CD4-positive, alpha-beta memory T cell (primary cell): Measurements from ENCODE around the gene ACAA2. TPM values are rescaled to one million over a fixed set of nuclear protein-coding genes. Genes with fewer than 3 reads are reported as not detected.
A peak's percentile ranks its signal among the peaks of the same experiment; 100 is the strongest.

ENCODE experiments used
- CTCF ChIA-PET: fragments of 350-600 bp; sonication (Branson Sonifier 250); formaldehyde crosslinking; loops from one replicate; lab custom pipeline; 2021; ENCODE audit warnings: inconsistent platforms; ENCODE audit not compliant: partially characterized antibody; lab: Charles Lee
- POLR2A ChIA-PET: fragments of 350-600 bp; sonication (Branson Sonifier 250); formaldehyde crosslinking; loops from one replicate; lab custom pipeline; 2021; ENCODE audit not compliant: partially characterized antibody; lab: Charles Lee
- DNase-seq, 5 donors: peaks; one replicate each; pipeline versions ENCODE4 v3.0.0 to v3.0.0-alpha.2; 2020 to 2022; ENCODE audit warnings: mixed read lengths in 1 of 5
- H3K27ac ChIP-seq: one replicate; pipeline ENCODE4 v1.7.0; 2013; ENCODE audit warnings: low read depth, low read length
- H3K27me3 ChIP-seq: 2 replicates; pipeline ENCODE4 v1.7.0; 2013; ENCODE audit warnings: mild to moderate bottlenecking, low read length, moderate library complexity; ENCODE audit not compliant: insufficient read depth
- H3K36me3 ChIP-seq: 2 replicates; pipeline ENCODE4 v1.7.0; 2013; ENCODE audit warnings: mild to moderate bottlenecking, low read length, moderate library complexity; ENCODE audit not compliant: insufficient read depth
- H3K4me1 ChIP-seq: 2 replicates; pipeline ENCODE4 v1.7.0; 2013; ENCODE audit warnings: mild to moderate bottlenecking, low read length, moderate library complexity; ENCODE audit not compliant: insufficient read depth
- H3K4me3 ChIP-seq, 2 donors: one replicate each; pipeline ENCODE4 v1.7.0; 2013; ENCODE audit warnings: low read length in 2 of 2, mild to moderate bottlenecking in 1 of 2
- H3K9me3 ChIP-seq, 2 donors: one replicate each; pipeline ENCODE4 v1.7.0; 2013; ENCODE audit warnings: low read length in 2 of 2, control low read depth in 1 of 2; ENCODE audit not compliant: control insufficient read depth in 1 of 2
- H3K27ac Mint-ChIP-seq, 7 donors: one replicate each; pipeline ENCODE4 v1.8.0; 2020 to 2021; ENCODE audit warnings: mixed read lengths in 7 of 7, mild to moderate bottlenecking in 6 of 7, inconsistent platforms in 3 of 7, moderate library complexity in 3 of 7
- H3K27me3 Mint-ChIP-seq, 2 donors: one replicate each; pipeline ENCODE4 v1.8.0; 2020 to 2021; ENCODE audit warnings: mixed read lengths in 2 of 2
- H3K36me3 Mint-ChIP-seq, 2 donors: one replicate each; pipeline ENCODE4 v1.8.0; 2020 to 2021; ENCODE audit warnings: mixed read lengths in 2 of 2, inconsistent platforms in 1 of 2, mild to moderate bottlenecking in 1 of 2
- H3K4me1 Mint-ChIP-seq, 4 donors: one replicate each; pipeline ENCODE4 v1.8.0; 2020 to 2021; ENCODE audit warnings: mixed read lengths in 4 of 4, mild to moderate bottlenecking in 1 of 4
- H3K4me3 Mint-ChIP-seq, 8 donors: one replicate each; pipeline ENCODE4 v1.8.0; 2020 to 2021; ENCODE audit warnings: mixed read lengths in 8 of 8, mild to moderate bottlenecking in 7 of 8, moderate library complexity in 6 of 8, inconsistent platforms in 3 of 8
- H3K9me3 Mint-ChIP-seq, 8 donors: one replicate each; pipeline ENCODE4 v1.8.0; 2020 to 2021; ENCODE audit warnings: mixed read lengths in 8 of 8, mild to moderate bottlenecking in 5 of 8, inconsistent platforms in 3 of 8, moderate library complexity in 1 of 8
- intact Hi-C: fragments of 100-400 bp; cut with micrococcal nuclease; formaldehyde crosslinking; loops from one replicate; pipeline ENCODE4 v1.15.1; 2023
- polyA plus RNA-seq, 2 donors: library from polyadenylated mRNA; unstranded; fragments of 300-500 nt; fragmentation: Illumina TruSeq; gene quantifications; one replicate each; pipeline ENCODE4 v1.2.3, GENCODE V29; 2021
- total RNA-seq, 2 experiments: library from RNA; stranded (reverse); gene quantifications; one replicate each; pipeline ENCODE4 v1.2.3, GENCODE V29; 2021

Gene ACAA2, protein sequence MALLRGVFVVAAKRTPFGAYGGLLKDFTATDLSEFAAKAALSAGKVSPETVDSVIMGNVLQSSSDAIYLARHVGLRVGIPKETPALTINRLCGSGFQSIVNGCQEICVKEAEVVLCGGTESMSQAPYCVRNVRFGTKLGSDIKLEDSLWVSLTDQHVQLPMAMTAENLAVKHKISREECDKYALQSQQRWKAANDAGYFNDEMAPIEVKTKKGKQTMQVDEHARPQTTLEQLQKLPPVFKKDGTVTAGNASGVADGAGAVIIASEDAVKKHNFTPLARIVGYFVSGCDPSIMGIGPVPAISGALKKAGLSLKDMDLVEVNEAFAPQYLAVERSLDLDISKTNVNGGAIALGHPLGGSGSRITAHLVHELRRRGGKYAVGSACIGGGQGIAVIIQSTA
- total RNA-seq (10 to 100 TPM; 21.8 to 23.8 TPM), polyA plus RNA-seq (100 to 1,000 TPM in 1 of 2 donors, 10 to 100 TPM in 1; 64.4 to 150 TPM)

DNA sequence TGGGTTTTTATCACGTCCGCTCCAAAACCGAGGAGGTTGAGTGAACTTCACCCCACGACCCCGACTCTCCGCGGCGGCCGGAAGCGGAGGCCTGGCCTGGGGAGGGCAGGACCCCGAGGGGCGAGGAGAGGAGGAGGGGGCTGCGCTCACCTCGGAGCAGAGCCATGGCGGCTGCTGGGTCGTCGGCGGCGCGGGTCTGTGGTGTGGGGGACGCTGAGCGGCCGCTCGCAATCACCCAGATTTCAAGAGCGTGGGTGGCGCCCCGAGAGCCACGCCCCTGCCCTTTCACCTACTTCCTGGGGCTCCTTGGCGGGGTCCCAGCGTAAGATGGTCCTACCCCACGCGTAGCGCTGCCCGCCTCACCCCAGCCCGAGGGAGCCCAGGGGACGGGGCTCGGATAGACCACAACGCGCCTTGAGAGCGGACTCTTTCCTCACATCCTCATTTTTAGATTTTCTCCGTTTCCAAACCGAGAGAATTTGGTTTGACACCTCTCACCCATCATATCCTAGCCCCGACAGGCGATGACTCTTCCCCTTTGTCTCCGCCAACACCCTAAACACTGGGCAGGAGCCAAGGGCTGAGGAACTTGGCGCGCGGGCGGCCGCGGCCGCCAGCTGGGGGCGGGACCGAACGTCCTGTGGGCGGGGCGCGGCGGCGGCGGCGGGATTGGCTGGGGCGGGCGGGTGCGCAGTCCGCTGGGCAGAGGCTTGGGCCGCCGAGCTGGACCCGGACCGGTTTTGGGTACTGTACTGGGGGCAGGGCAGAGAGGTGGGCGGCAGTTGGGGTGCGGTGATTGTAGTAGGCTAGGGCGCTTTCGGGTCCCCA, at the start of gene ACAA2:
Gene ACAA2 (minus strand): TSS at position 215 of the 828 bp plus-strand sequence. CDS start 49 bp downstream, at position 166.
- CTCF ChIA-PET = interaction anchor here (1.1 to 2.0 kb wide), 2 partner anchors 9 to 43 kb away, joined by 3 to 9 read pairs; no protein-coding TSS in a partner anchor

DNA sequence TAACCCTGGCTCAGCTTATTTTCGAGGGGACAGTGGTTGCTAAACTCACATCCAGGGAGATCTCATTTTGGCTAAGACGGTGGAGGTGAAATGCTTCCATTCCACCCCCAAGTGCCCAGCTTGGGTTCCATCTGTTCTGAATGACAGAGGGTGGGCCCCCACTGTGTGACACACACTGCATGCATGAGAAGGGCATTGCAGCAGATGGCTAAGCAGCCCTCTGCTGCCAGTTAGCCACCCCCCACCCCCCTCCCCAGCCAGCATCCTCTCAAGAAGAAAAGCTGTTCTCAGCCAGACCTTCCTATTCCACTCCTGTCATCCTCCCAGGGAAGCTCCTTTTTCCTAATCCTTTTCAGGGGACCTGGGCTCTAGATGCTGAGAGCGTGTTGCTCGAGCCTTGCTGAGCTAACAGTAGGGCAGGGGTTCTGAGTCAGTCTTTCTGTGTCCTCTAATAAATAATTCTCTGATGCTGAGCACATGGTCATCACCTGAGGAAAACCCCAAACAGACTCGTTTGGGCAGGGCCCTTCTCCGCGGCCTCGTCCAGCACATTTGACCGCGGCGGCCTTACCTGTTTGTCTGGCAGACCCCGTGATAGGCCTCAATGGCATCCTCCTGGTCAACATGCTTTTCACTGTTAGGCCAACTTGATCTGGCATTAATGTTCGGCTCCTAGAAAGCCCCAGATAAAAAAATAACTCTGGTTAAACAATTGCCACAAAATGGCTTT, 49.5 kb upstream of the ACAA2 start:
- no peak for DNase-seq
- ChIA-PET CTCF (interaction anchor here (1.0 to 10.7 kb wide), 5 partner anchors 10 to 349 kb away, joined by 3 to 287 read pairs (median 4); no protein-coding TSS in a partner anchor), POLR2A (no interaction called here)
- H3K9me3 Mint-ChIP-seq = no peaks in the 10 kb centered on the region
- H3K4me1 Mint-ChIP-seq = no peaks in the 10 kb centered on the region
- H3K27me3 Mint-ChIP-seq = peaks cover 7 to 9% of the 10 kb centered on the region in 2 donors
- intact Hi-C loops = no loop called here
- Histone ChIP-seq H3K4me3 (no peak overlapping the region), H3K27ac (no peak overlapping the region), H3K9me3 (no peaks in the 10 kb centered on the region), H3K36me3 (no peaks in the 10 kb centered on the region), H3K4me1 (no peaks in the 10 kb centered on the region), H3K27me3 (no peaks in the 10 kb centered on the region)
- H3K4me3 Mint-ChIP-seq = no peak overlapping the region
- H3K27ac Mint-ChIP-seq = no peak overlapping the region
- H3K36me3 Mint-ChIP-seq = no peaks in the 10 kb centered on the region

More for the DNA sequence above, at the start of gene ACAA2:
- H3K27ac ChIP-seq = peak within 1 kb of the TSS; percentile 80
- H3K4me3 Mint-ChIP-seq = peak within 1 kb of the TSS; percentile 95 to 100 (median 96)
- H3K4me1 ChIP-seq = peaks cover 51% of the 10 kb centered on the region
- no peaks in the 10 kb centered on the region for H3K9me3 ChIP-seq
- POLR2A ChIA-PET = interaction anchor here (0.6 to 1.9 kb wide), 10 partner anchors 9 to 468 kb away, joined by 3 to 13 read pairs (median 3); partner anchors contain the start of genes C18orf32 and CFAP53
- peaks cover 2 to 18% (median 11%) of the 10 kb centered on the region in 8 donors for H3K9me3 Mint-ChIP-seq
- peaks cover 17 to 19% of the 10 kb centered on the region in 2 donors for H3K36me3 Mint-ChIP-seq
- peak within 1 kb of the TSS; percentile 88 to 90 for H3K4me3 ChIP-seq
- DNase-seq = peak; percentile 68 to 84 (median 70)
- no peaks in the 10 kb centered on the region for H3K27me3 Mint-ChIP-seq
- H3K36me3 ChIP-seq = no peaks in the 10 kb centered on the region
- H3K27me3 ChIP-seq = no peaks in the 10 kb centered on the region
- intact Hi-C loops = loop anchor here (1.0 to 10.0 kb wide), 6 partner anchors 27 to 1381 kb away; partner anchors contain the start of genes CXXC1, MEX3C and RPL17
- H3K27ac Mint-ChIP-seq = peak within 1 kb of the TSS; percentile 91 to 99 (median 97)
- peaks cover 39 to 69% (median 53%) of the 10 kb centered on the region in 4 donors for H3K4me1 Mint-ChIP-seq

DNA sequence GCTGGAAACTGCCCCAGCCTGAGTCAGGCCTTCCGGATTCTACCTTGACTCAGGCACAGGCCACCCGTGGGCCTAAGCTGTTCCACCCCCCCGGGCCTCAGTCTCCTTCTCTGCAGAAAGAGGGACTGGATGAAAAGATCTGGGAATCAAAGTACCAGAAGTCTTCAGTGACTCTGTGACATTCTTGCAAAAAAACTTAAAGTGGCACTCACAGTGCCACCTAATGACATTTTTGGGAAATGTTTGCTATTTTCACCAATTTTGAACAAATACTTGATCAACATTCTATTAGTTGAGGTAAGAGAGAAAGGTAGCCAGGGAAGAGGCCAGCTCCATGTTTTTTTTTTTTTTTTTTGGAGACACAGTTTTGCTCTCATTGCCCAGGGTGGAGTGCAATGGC, 48.3 kb upstream of the ACAA2 start:
- POLR2A ChIA-PET = no interaction called here
- intact Hi-C loops = no loop called here
- no peak overlapping the region for H3K27ac Mint-ChIP-seq
- H3K36me3 Mint-ChIP-seq = no peaks in the 10 kb centered on the region
- CTCF ChIA-PET = interaction anchor here (0.7 to 10.7 kb wide), 18 partner anchors 9 to 1187 kb away, joined by 3 to 287 read pairs (median 4); no protein-coding TSS in a partner anchor
- H3K27me3 ChIP-seq = no peaks in the 10 kb centered on the region
- DNase-seq = peak in 4 of 5 donors; percentile 6 to 26 (median 14)
- no peaks in the 10 kb centered on the region for H3K4me1 ChIP-seq
- H3K36me3 ChIP-seq = no peaks in the 10 kb centered on the region
- no peak overlapping the region for H3K4me3 ChIP-seq
- H3K9me3 ChIP-seq = no peaks in the 10 kb centered on the region
- no peak overlapping the region for H3K27ac ChIP-seq
- no peaks in the 10 kb centered on the region for H3K9me3 Mint-ChIP-seq
- no peaks in the 10 kb centered on the region for H3K4me1 Mint-ChIP-seq
- no peak overlapping the region for H3K4me3 Mint-ChIP-seq
- H3K27me3 Mint-ChIP-seq = peaks cover 7 to 8% of the 10 kb centered on the region in 2 donors

DNA sequence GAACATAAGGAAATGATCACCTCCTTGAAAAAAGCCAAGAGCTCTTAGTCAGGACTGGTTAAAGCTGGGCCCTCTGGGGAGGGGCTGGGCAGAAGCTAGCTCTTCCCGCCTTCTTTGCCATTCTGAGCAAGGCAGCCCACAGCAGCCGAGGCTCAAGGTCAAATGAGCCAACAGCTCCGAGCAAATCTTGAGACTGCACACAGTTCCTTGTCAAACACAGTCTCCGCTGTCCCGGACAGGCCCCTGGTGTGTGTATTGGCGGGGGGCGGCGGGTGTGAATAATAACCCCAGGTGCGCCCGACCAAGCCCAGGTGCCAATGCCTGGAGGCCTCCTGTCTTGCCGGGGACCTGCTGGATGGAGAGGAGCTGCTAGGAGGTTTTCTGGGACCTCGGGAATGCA, 46.4 kb upstream of the ACAA2 start:
- Mint-ChIP-seq H3K9me3 (no peaks in the 10 kb centered on the region), H3K36me3 (no peaks in the 10 kb centered on the region), H3K4me3 (no peak overlapping the region), H3K27ac (no peak overlapping the region), H3K4me1 (no peaks in the 10 kb centered on the region), H3K27me3 (peaks cover 0 to 2% of the 10 kb centered on the region in 2 donors)
- POLR2A ChIA-PET = no interaction called here
- DNase-seq = no peak
- CTCF ChIA-PET = interaction anchor here (0.7 to 10.7 kb wide), 20 partner anchors 9 to 1186 kb away, joined by 3 to 287 read pairs (median 6); no protein-coding TSS in a partner anchor
- Histone ChIP-seq H3K9me3 (no peaks in the 10 kb centered on the region), H3K4me1 (no peaks in the 10 kb centered on the region), H3K36me3 (no peaks in the 10 kb centered on the region), H3K27me3 (no peaks in the 10 kb centered on the region), H3K27ac (no peak overlapping the region), H3K4me3 (no peak overlapping the region)
- intact Hi-C loops = no loop called here

DNA sequence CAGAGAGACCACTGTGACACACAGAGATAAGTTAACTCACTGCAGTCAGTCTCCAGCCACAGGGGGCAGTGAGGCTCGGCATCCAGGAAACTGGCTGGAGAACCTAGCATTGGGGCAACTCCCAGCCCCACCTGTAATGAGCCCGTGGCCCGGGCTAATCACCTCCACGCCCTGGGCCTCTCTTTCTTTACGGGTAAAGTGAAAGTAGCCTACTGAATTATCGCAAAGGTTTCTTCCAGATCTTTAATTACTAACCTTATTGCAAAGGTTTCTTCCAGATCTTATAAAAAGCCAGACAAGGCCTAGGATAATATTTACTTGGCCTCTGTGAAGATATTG, 45.7 kb upstream of the ACAA2 start:
- Mint-ChIP-seq H3K36me3 (no peaks in the 10 kb centered on the region), H3K4me3 (no peak overlapping the region), H3K27me3 (peaks cover 0 to 2% of the 10 kb centered on the region in 2 donors), H3K4me1 (no peaks in the 10 kb centered on the region), H3K27ac (no peak overlapping the region), H3K9me3 (no peaks in the 10 kb centered on the region)
- POLR2A ChIA-PET = no interaction called here
- intact Hi-C loops = no loop called here
- Histone ChIP-seq H3K27ac (no peak overlapping the region), H3K4me3 (no peak overlapping the region), H3K27me3 (no peaks in the 10 kb centered on the region), H3K36me3 (no peaks in the 10 kb centered on the region), H3K9me3 (no peaks in the 10 kb centered on the region), H3K4me1 (no peaks in the 10 kb centered on the region)
- DNase-seq = no peak
- CTCF ChIA-PET = interaction anchor here (0.7 to 10.7 kb wide), 28 partner anchors 9 to 1184 kb away, joined by 3 to 287 read pairs (median 5); no protein-coding TSS in a partner anchor

DNA sequence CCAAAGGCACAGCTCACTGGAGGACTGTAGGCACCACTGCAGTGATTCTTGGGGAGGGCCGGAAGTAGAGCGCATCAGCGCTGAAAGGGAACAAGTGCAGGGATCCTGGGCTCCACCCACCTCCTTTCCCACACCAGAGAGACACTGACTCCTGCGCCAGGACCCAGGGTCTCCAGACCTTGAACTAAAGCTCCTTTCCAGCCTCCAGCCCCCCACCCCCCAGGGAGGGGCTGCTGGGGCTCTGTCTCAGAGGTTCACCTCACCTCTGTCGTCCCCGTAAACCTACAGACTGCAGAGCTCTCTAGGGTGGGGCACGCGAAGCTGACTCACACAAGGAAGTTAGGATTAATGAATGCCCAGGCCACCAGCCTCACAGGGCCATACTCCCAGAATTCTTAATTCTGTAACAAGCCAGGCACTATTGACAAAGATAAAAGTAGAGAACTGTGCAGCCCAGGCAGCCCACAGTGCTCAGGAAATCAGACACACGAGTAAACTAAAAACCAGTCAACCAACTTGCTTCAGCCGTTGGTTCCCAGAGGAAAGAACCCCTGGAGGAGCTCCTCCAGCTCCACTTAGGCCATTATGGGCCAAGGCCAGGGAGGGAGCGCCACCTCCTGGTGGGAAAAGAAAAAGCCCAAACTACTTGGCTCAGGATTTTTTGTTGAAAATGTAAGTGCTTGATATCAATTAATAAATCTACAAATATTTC, 45.1 kb upstream of the ACAA2 start:
- H3K36me3 ChIP-seq = no peaks in the 10 kb centered on the region
- H3K27me3 ChIP-seq = no peaks in the 10 kb centered on the region
- Mint-ChIP-seq H3K36me3 (no peaks in the 10 kb centered on the region), H3K27ac (no peak overlapping the region), H3K4me3 (no peak overlapping the region), H3K27me3 (peaks cover 0 to 2% of the 10 kb centered on the region in 2 donors), H3K4me1 (no peaks in the 10 kb centered on the region), H3K9me3 (no peaks in the 10 kb centered on the region)
- no peak overlapping the region for H3K27ac ChIP-seq
- POLR2A ChIA-PET = no interaction called here
- CTCF ChIA-PET = interaction anchor here (0.7 to 10.7 kb wide), 30 partner anchors 9 to 1383 kb away, joined by 3 to 287 read pairs (median 5); no protein-coding TSS in a partner anchor
- H3K4me1 ChIP-seq = no peaks in the 10 kb centered on the region
- DNase-seq = peak in 4 of 5 donors; percentile 28 to 47 (median 44)
- intact Hi-C loops = loop anchor here (1.0 kb wide), 4 partner anchors 299 to 1183 kb away; no protein-coding TSS in a partner anchor
- no peak overlapping the region for H3K4me3 ChIP-seq
- no peaks in the 10 kb centered on the region for H3K9me3 ChIP-seq
